H1 (cell line): Measurements from ENCODE around the gene TELO2. TPM values are rescaled to one million over a fixed set of nuclear protein-coding genes. Genes with fewer than 3 reads are reported as not detected.

ENCODE experiments used
- CTCF ChIA-PET: fragments of 300-600 bp; sonication (Branson Sonifier 250); formaldehyde crosslinking; loops from one replicate; lab custom pipeline; 2021; ENCODE audit not compliant: partially characterized antibody; lab: Charles Lee
- POLR2A ChIA-PET: fragments of 300-600 bp; sonication (Branson Sonifier 250); formaldehyde crosslinking; loops from one replicate; lab custom pipeline; 2021; ENCODE audit warnings: inconsistent platforms; ENCODE audit not compliant: partially characterized antibody; lab: Charles Lee
- DNase-seq, 2 experiments: peaks; one replicate each; pipeline versions ENCODE4 v3.0.0 to v3.0.0-alpha.2; 2010 to 2022; ENCODE audit warnings: low spot score in 2 of 2, low read depth in 1 of 2, mixed read lengths in 1 of 2
- FAIRE-seq: peaks from 2 replicates; lab custom pipeline; 2011; peaks lifted over from hg19 to GRCh38; lab: Jason Lieb, UNC
- H2AFZ ChIP-seq: 2 replicates; pipeline ENCODE4 v1.8.1; 2012; ENCODE audit warnings: low read length, inconsistent platforms
- H2AK5ac ChIP-seq: 2 replicates; pipeline ENCODE4 v1.6.1; 2013; ENCODE audit warnings: low read depth, low read length
- H2BK120ac ChIP-seq: replicated peaks from 2 replicates; pipeline ENCODE3; 2013; ENCODE audit warnings: low read depth, low read length, inconsistent platforms
- H2BK12ac ChIP-seq: 2 replicates; pipeline ENCODE4 v1.6.1; 2013; ENCODE audit warnings: low read depth, low read length
- H2BK15ac ChIP-seq: 2 replicates; pipeline ENCODE4 v1.6.1; 2013; ENCODE audit warnings: low read length
- H2BK20ac ChIP-seq: 2 replicates; pipeline ENCODE4 v1.6.1; 2013; ENCODE audit warnings: low read length
- H2BK5ac ChIP-seq: 2 replicates; pipeline ENCODE4 v1.6.1; 2013; ENCODE audit warnings: low read depth, low read length
- H3K14ac ChIP-seq: 2 replicates; pipeline ENCODE4 v1.6.1; 2013; ENCODE audit warnings: inconsistent platforms; ENCODE audit not compliant: insufficient read length
- H3K18ac ChIP-seq: 2 replicates; pipeline ENCODE4 v1.6.1; 2013; ENCODE audit warnings: low read length; ENCODE audit errors: extremely low read depth
- H3K23ac ChIP-seq: 2 replicates; pipeline ENCODE4 v1.6.1; 2013; ENCODE audit warnings: inconsistent platforms; ENCODE audit not compliant: insufficient read length
- H3K23me2 ChIP-seq: 2 replicates; pipeline ENCODE4 v1.6.1; 2013; ENCODE audit warnings: low read depth, low read length
- H3K27ac ChIP-seq: 2 replicates; pipeline ENCODE4 v1.6.1; 2011; ENCODE audit warnings: low read depth, low read length, inconsistent platforms
- H3K27me3 ChIP-seq, 4 experiments: replicated peaks in 1 of 4; 1 replicate in 1 of 4; 2 replicates in 3 of 4; pipeline versions ENCODE4 v1.6.1 to v1.8.1; 2011 to 2013; ENCODE audit warnings: low read length in 3 of 4, mild to moderate bottlenecking in 3 of 4, inconsistent platforms in 2 of 4, mixed read lengths in 2 of 4, moderate library complexity in 1 of 4; ENCODE audit not compliant: control insufficient read depth in 3 of 4, insufficient read depth in 3 of 4; ENCODE audit errors: extremely low read depth in 1 of 4
- H3K36me3 ChIP-seq, 4 experiments: 2 replicates each; pipeline versions ENCODE4 v1.6.1 to v1.8.1; 2011 to 2013; ENCODE audit warnings: mild to moderate bottlenecking in 4 of 4, low read length in 3 of 4, moderate library complexity in 2 of 4, control low read depth in 1 of 4, inconsistent platforms in 1 of 4; ENCODE audit not compliant: insufficient read depth in 4 of 4, control insufficient read depth in 2 of 4
- H3K4ac ChIP-seq: replicated peaks from 2 replicates; pipeline ENCODE3; 2013; ENCODE audit warnings: low read length, low read depth, mixed read lengths, inconsistent platforms; ENCODE audit not compliant: insufficient read length
- H3K4me1 ChIP-seq, 4 experiments: replicated peaks in 1 of 4; 1 replicate in 1 of 4; 2 replicates in 3 of 4; pipeline versions ENCODE4 v1.6.1 to v1.8.1; 2011 to 2013; ENCODE audit warnings: low read length in 3 of 4, inconsistent platforms in 2 of 4, mixed read lengths in 1 of 4; ENCODE audit not compliant: insufficient read depth in 4 of 4, control insufficient read depth in 3 of 4
- H3K4me2 ChIP-seq, 2 experiments: 2 replicates each; pipeline versions ENCODE4 v1.6.1 to v1.8.1; 2011 to 2013; ENCODE audit warnings: low read depth in 2 of 2, low read length in 2 of 2, control low read depth in 1 of 2, inconsistent platforms in 1 of 2, mild to moderate bottlenecking in 1 of 2; ENCODE audit not compliant: insufficient read depth in 1 of 2
- H3K4me3 ChIP-seq, 4 experiments: fragments of 200-600, 300-600 bp in 1 of 4; sonication (generic), shearing (Covaris generic), sonication (Bioruptor Twin) in 1 of 4; 2 replicates each; pipeline versions ENCODE4 v1.5.1 to v1.8.1; 2011 to 2016; ENCODE audit warnings: low read length in 4 of 4, low read depth in 3 of 4, control low read depth in 2 of 4, inconsistent platforms in 2 of 4, mild to moderate bottlenecking in 2 of 4, mixed read lengths in 1 of 4, moderate library complexity in 1 of 4; ENCODE audit not compliant: insufficient read depth in 2 of 4; ENCODE audit errors: extremely low read depth in 1 of 4
- H3K56ac ChIP-seq: replicated peaks from 2 replicates; pipeline ENCODE3; 2013; ENCODE audit warnings: low read depth, mild to moderate bottlenecking, mixed read lengths, low read length, inconsistent platforms; ENCODE audit not compliant: insufficient read length
- H3K79me1 ChIP-seq: 2 replicates; pipeline ENCODE4 v1.6.1; 2013; ENCODE audit warnings: low read depth, low read length, control low read depth
- H3K79me2 ChIP-seq, 2 experiments: 2 replicates each; pipeline versions ENCODE4 v1.6.1 to v1.8.1; 2012 to 2013; ENCODE audit warnings: low read length in 2 of 2, mild to moderate bottlenecking in 2 of 2, inconsistent platforms in 1 of 2; ENCODE audit not compliant: insufficient read depth in 2 of 2, control insufficient read depth in 1 of 2
- H3K9ac ChIP-seq, 4 experiments: replicated peaks in 1 of 4; 1 replicate in 1 of 4; 2 replicates in 3 of 4; pipeline versions ENCODE4 v1.6.1 to v1.8.1; 2011 to 2013; ENCODE audit warnings: low read depth in 3 of 4, low read length in 3 of 4, control low read depth in 2 of 4, mild to moderate bottlenecking in 2 of 4, moderate library complexity in 2 of 4, inconsistent platforms in 1 of 4; ENCODE audit errors: extremely low read depth in 1 of 4
- H3K9me3 ChIP-seq, 2 experiments: 2 replicates each; pipeline versions ENCODE4 v1.6.1 to v1.8.1; 2012 to 2013; ENCODE audit warnings: mild to moderate bottlenecking in 2 of 2, moderate library complexity in 2 of 2, control low read depth in 1 of 2, inconsistent platforms in 1 of 2, low read depth in 1 of 2, low read length in 1 of 2, mixed read lengths in 1 of 2; ENCODE audit not compliant: insufficient read depth in 2 of 2
- H4K20me1 ChIP-seq, 2 experiments: replicated peaks in 1 of 2; 2 replicates each; pipeline versions ENCODE3 to v1.8.1; 2011 to 2013; ENCODE audit warnings: inconsistent platforms in 2 of 2, low read length in 2 of 2, mild to moderate bottlenecking in 1 of 2; ENCODE audit not compliant: insufficient read depth in 2 of 2, control insufficient read depth in 1 of 2
- H4K5ac ChIP-seq: 2 replicates; pipeline ENCODE4 v1.6.1; 2013; ENCODE audit warnings: low read length, low read depth, mixed read lengths, inconsistent platforms; ENCODE audit not compliant: insufficient read length
- H4K8ac ChIP-seq: 2 replicates; pipeline ENCODE4 v1.8.0; 2013; ENCODE audit warnings: mild to moderate bottlenecking, moderate library complexity, low read length, inconsistent platforms; ENCODE audit not compliant: insufficient read depth; ENCODE audit errors: extremely low read depth
- H4K91ac ChIP-seq: replicated peaks from 2 replicates; pipeline ENCODE3; 2013; ENCODE audit warnings: low read length, mixed read lengths, inconsistent platforms; ENCODE audit not compliant: insufficient read length
- ASH2L ChIP-seq: fragments of 200-600, 300-600 bp; sonication (generic); IDR thresholded peaks from one replicate; pipeline ENCODE4 v1.7.1; 2017; ENCODE audit warnings: low read length
- CBX5 ChIP-seq: fragments of 300-800, 300-1000 bp; sonication (generic); IDR thresholded peaks from 2 replicates; pipeline ENCODE4 v1.7.1; 2016; ENCODE audit warnings: antibody characterized with exemption, low read length, low read depth
- KDM4A ChIP-seq: IDR thresholded peaks from one replicate; pipeline ENCODE4 v1.7.1; 2012; ENCODE audit warnings: low read depth, mild to moderate bottlenecking, moderate library complexity, low read length, inconsistent platforms; ENCODE audit not compliant: severe bottlenecking
- NANOG ChIP-seq: IDR thresholded peaks from 2 replicates; pipeline ENCODE4 v1.6.1; 2011; ENCODE audit warnings: low read length, low read depth, mild to moderate bottlenecking, inconsistent platforms; ENCODE audit not compliant: insufficient read depth, poor library complexity, severe bottlenecking
- POLR2AphosphoS5 ChIP-seq: IDR thresholded peaks from 2 replicates; pipeline ENCODE4 v1.6.1; 2011; ENCODE audit warnings: low read depth, low read length
- POU5F1 ChIP-seq: IDR thresholded peaks from 2 replicates; pipeline ENCODE4 v1.6.1; 2011; ENCODE audit warnings: low read depth, mild to moderate bottlenecking, low read length, moderate library complexity
- YY1 ChIP-seq: IDR thresholded peaks from 2 replicates; pipeline ENCODE4 v1.6.1; 2011; ENCODE audit warnings: low read depth, mild to moderate bottlenecking, low read length
- ZNF274 ChIP-seq: IDR thresholded peaks from 2 replicates; pipeline ENCODE4 v1.7.0; 2012; ENCODE audit warnings: low read length, borderline replicate concordance; ENCODE audit errors: extremely low read depth
- WGBS, 2 experiments: shearing (Covaris generic) in 1 of 2; methylation state at CpG; one replicate each; pipeline versions ENCODE4 v1.1.6 to v1.1.7; 2013 to 2015; ENCODE audit warnings: low lambda C conversion rate in 2 of 2, mixed read lengths in 2 of 2, inconsistent platforms in 1 of 2, low coverage in 1 of 2, missing lambda C conversion rate in 1 of 2; ENCODE audit not compliant: insufficient replicate concordance in 2 of 2, insufficient coverage in 1 of 2, insufficient read length in 1 of 2; ENCODE audit errors: extremely low coverage in 1 of 2, missing lambda C conversion rate in 1 of 2; 5-methylcytosine and 5-hydroxymethylcytosine counted together
- polyA plus RNA-seq, 7 experiments: library from polyadenylated mRNA; depleted of rRNA in 3 of 7; stranded (reverse) in 5 of 7; unstranded in 2 of 7; fragments of >200 nt in 5 of 7; fragments of 200-250 nt in 2 of 7; gene quantifications; 1 replicate in 5 of 7; 2 replicates in 1 of 7; 4 replicates in 1 of 7; pipeline versions ENCODE4 v1.2.1 to v1.2.3, GENCODE V29; 2011 to 2013; ENCODE audit warnings: missing spikeins in 2 of 7, mixed read lengths in 2 of 7
- total RNA-seq: library from RNA; stranded (reverse); fragmentation: NEBNext Ultra II Directional; extraction: Animal tissue kit (Norgen Biotek cat#: 25700); gene quantifications from 2 replicates; pipeline ENCODE4 v1.2.1, GENCODE V29; 2021

The TELO2 gene
- total and polyA plus RNA-seq, 2 of the 8 experiments (the other 6 are each of a cell fraction or from before 2014, with no cell fraction given), result 39.3 to 64.8 TPM

DNA sequence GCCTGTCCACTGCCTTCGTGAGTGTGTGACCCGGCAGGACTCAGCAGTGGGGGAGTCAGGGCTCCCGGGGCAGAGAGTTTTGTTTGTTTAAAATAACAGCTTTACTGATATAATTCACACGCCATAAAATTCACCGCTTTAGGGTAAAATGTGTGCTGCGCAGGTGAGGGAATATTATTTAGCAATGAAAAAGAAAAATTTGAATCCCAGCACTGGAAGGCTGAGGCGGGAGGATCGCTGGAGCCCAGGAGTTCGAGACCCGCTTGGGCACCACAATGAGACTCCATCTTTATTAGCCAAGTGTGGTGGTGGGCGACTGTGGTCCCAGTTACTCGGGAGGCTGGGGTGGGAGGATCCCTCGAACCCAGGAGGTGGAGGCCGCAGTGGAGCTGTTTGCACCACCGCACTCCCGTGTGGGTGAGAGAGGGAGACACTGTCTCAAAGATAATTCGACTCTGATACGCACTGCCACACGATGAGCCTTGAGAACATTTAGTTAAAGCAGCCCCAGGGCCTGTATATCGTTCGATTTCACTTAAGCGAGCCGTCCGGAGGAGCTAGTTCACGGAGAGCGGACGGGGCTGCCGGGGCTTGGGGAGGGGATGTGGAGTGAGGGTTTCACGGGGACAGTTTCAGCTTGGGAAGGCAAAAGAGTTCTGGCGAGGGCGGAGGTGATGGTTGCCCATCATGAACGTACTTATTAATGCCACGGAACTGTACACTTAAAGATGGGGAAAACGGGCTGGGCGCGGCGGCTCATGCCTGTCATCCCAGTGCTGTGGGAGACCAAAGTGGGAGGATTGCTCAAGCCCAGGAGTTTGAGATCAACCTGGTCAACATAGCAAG is 10.2 kb downstream of the TELO2 start:
- CTCF ChIA-PET, result interaction anchor here (1.2 kb wide), 2 partner anchors 8 to 10 kb away, joined by 3 to 4 read pairs; no protein-coding TSS in a partner anchor
- H3K4me1 ChIP-seq, result no peaks in the 10 kb centered on the region
- no peak overlapping the region for H2AK5ac ChIP-seq
- H3K36me3 ChIP-seq, result peaks cover 14 to 65% (median 26%) of the 10 kb centered on the region in 4 experiments; a peak in 6 of 8 replicates
- H3K14ac ChIP-seq, result no peak overlapping the region
- H3K79me1 ChIP-seq, result no peaks in the 10 kb centered on the region; the same call in 1 of the 2 replicates
- H3K23me2 ChIP-seq, result no peaks in the 10 kb centered on the region
- no peak overlapping the region for H3K4me3 ChIP-seq
- H3K23ac ChIP-seq, result no peak overlapping the region
- H2BK15ac ChIP-seq, result no peak overlapping the region
- H2BK120ac ChIP-seq, result no peak overlapping the region
- no peak overlapping the region for H4K5ac ChIP-seq
- no peak overlapping the region for H3K9ac ChIP-seq
- H3K4ac ChIP-seq, result no peak overlapping the region
- FAIRE-seq (no peak), DNase-seq (no peak)
- no peak overlapping the region for H3K18ac ChIP-seq
- POLR2A ChIA-PET, result interaction anchor here (1.1 to 16.8 kb wide), 6 partner anchors 8 to 194 kb away, joined by 3 to 175 read pairs (median 6); partner anchors contain the start of genes TELO2 and UBE2I
- H3K9me3 ChIP-seq, result no peaks in the 10 kb centered on the region
- no peaks in the 10 kb centered on the region for H3K27me3 ChIP-seq
- no peak overlapping the region for H2BK5ac ChIP-seq
- no peak overlapping the region for H3K56ac ChIP-seq
- H2AFZ ChIP-seq, result no peak overlapping the region
- 94% methylated on average over 33 of the region's 37 CpGs; no CpG with 5 or more reads in 1 of the 2 experiments for WGBS, 2 experiments
- no peak overlapping the region for H2BK20ac ChIP-seq
- no peak overlapping the region for H4K91ac ChIP-seq
- no peaks in the 10 kb centered on the region for H3K79me2 ChIP-seq
- H2BK12ac ChIP-seq, result no peak overlapping the region
- H4K20me1 ChIP-seq, result peaks cover 4% of the 10 kb centered on the region in 2 experiments
- no peak overlapping the region for H3K4me2 ChIP-seq
- TF ChIP-seq CBX5, result no peak
- no peak for TF ChIP-seq NANOG
- TF ChIP-seq YY1, result no peak
- TF ChIP-seq ZNF274, result no peak
- no peak for TF ChIP-seq POLR2AphosphoS5
- no peak for TF ChIP-seq POU5F1
- TF ChIP-seq KDM4A, result no peak
- TF ChIP-seq ASH2L, result no peak
- TF ChIP-seq, all 59 proteins: peak for 0
- Histone ChIP-seq H3K27ac (no peak overlapping the region), H4K8ac (no peak overlapping the region)
